NCI-H2107 treated with DMSO at 0.1 percent for 48 hours (cell line): ENCODE data around the gene HAPLN1.

Source experiments
- DNase-seq: peaks from one replicate; lab custom pipeline; 2025; ENCODE audit not compliant: unreplicated experiment; lab: John Stamatoyannopoulos, UW

The HAPLN1 gene

GRCh38 chr5:83645936-83646335, 74.7 kb downstream of the HAPLN1 start:
- DNase-seq: no peak

- no peak for DNase-seq
These were observed 76.4 kb downstream of the HAPLN1 start for GRCh38 chr5:83644301-83644700.

GRCh38 chr5:83641946-83642345, 78.7 kb downstream of the HAPLN1 start:
- no peak for DNase-seq

GRCh38 chr5:83639911-83640310, 80.7 kb downstream of the HAPLN1 start:
- no peak for DNase-seq

- no peak for DNase-seq
These were observed 84.5 kb downstream of the HAPLN1 start for GRCh38 chr5:83636156-83636555.

GRCh38 chr5:83633285-83633684, 87.4 kb downstream of the HAPLN1 start:
- no peak for DNase-seq

- no peak for DNase-seq
These were observed 87.8 kb downstream of the HAPLN1 start for GRCh38 chr5:83632874-83633273.

GRCh38 chr5:83628360-83628759, 92.3 kb downstream of the HAPLN1 start:
- no peak for DNase-seq

- no peak for DNase-seq
These were observed 105.8 kb downstream of the HAPLN1 start for GRCh38 chr5:83614841-83615240.

- DNase-seq: no peak
These were observed 112.5 kb downstream of the HAPLN1 start for GRCh38 chr5:83608122-83608521.

- no peak for DNase-seq
These were observed 125.4 kb downstream of the HAPLN1 start for GRCh38 chr5:83595217-83595616.

- DNase-seq: no peak
These were observed 129.7 kb downstream of the HAPLN1 start for GRCh38 chr5:83590966-83591365.

GRCh38 chr5:83589786-83590185, 130.9 kb downstream of the HAPLN1 start:
- peak; percentile 72 for DNase-seq
